ENCODE measurements around the gene H6PD.

Gene H6PD

GRCh38 chr1:9278116-9278515 lies 43.5 kb downstream of the H6PD start:
- no peak for DNase-seq (ENCODE audit: low read depth)

GRCh38 chr1:9278585-9279153 lies 44.1 kb downstream of the H6PD start:
- DNase-seq (ENCODE audit: low read depth) = no peak

- DNase-seq (ENCODE audit: low read depth) = no peak
Observed at GRCh38 chr1:9279172-9279840, 44.7 kb downstream of the H6PD start.

GRCh38 chr1:9280015-9280860 lies 45.7 kb downstream of the H6PD start:
- DNase-seq (ENCODE audit: low read depth) = no peak

- no peak for DNase-seq (ENCODE audit: low read depth)
Observed at GRCh38 chr1:9281071-9281827, 46.7 kb downstream of the H6PD start.

GRCh38 chr1:9281908-9282695 lies 47.5 kb downstream of the H6PD start:
- no peak for DNase-seq (ENCODE audit: low read depth)

GRCh38 chr1:9282696-9282955 lies 48.1 kb downstream of the H6PD start:
- no peak for DNase-seq (ENCODE audit: low read depth)

GRCh38 chr1:9284061-9284460 lies 49.5 kb downstream of the H6PD start:
- DNase-seq (ENCODE audit: low read depth) = no peak

GRCh38 chr1:9286556-9286955 lies 52.0 kb downstream of the H6PD start:
- DNase-seq (ENCODE audit: low read depth) = no peak

- peak; percentile 76 for DNase-seq (ENCODE audit: low read depth)
Observed at GRCh38 chr1:9289090-9289534, 54.5 kb downstream of the H6PD start.

GRCh38 chr1:9289711-9290485 lies 55.3 kb downstream of the H6PD start:
- no peak for DNase-seq (ENCODE audit: low read depth)

GRCh38 chr1:9291914-9292360 lies 57.4 kb downstream of the H6PD start:
- no peak for DNase-seq (ENCODE audit: low read depth)

GRCh38 chr1:9292361-9293240 lies 58.0 kb downstream of the H6PD start, which contains the start of gene SPSB1:
TSS of gene SPSB1 (plus strand) at chr1:9292894. CDS start at chr1:9355892, 62,998 bp downstream.
- peak; percentile 62 for DNase-seq (ENCODE audit: low read depth)

- no peak for DNase-seq (ENCODE audit: low read depth)
Observed at GRCh38 chr1:9293241-9293532, 58.6 kb downstream of the H6PD start.

- no peak for DNase-seq (ENCODE audit: low read depth)
Observed at GRCh38 chr1:9293533-9294404, 59.2 kb downstream of the H6PD start.

- DNase-seq (ENCODE audit: low read depth) = no peak
Observed at GRCh38 chr1:9294405-9294773, 59.8 kb downstream of the H6PD start.

- no peak for DNase-seq (ENCODE audit: low read depth)
Observed at GRCh38 chr1:9294910-9295636, 60.5 kb downstream of the H6PD start.

- no peak for DNase-seq (ENCODE audit: low read depth)
Observed at GRCh38 chr1:9295884-9296283, 61.3 kb downstream of the H6PD start.

Measured in T follicular helper cell (primary cell).